H9 (cell line): ENCODE results near the gene SCCPDH. TPM values are rescaled to one million over a fixed set of nuclear protein-coding genes. Genes with fewer than 3 reads are reported as not detected.

Experiments used
- DNase-seq: peaks from one replicate; pipeline ENCODE4 v3.0.0-alpha.2; 2017
- H2AFZ ChIP-seq: one replicate; pipeline ENCODE4 v1.6.1; 2013; ENCODE audit warnings: mild to moderate bottlenecking, low read length, control low read depth, moderate library complexity
- H2AK5ac ChIP-seq: 2 replicates; pipeline ENCODE4 v1.6.1; 2013; ENCODE audit warnings: low read length, control low read depth, mixed read lengths; ENCODE audit not compliant: insufficient read length
- H2BK120ac ChIP-seq: one replicate; pipeline ENCODE4 v1.6.1; 2013; ENCODE audit warnings: low read depth, mild to moderate bottlenecking, low read length, control low read depth, inconsistent platforms; ENCODE audit not compliant: poor library complexity, severe bottlenecking
- H2BK12ac ChIP-seq: 2 replicates; pipeline ENCODE4 v1.6.1; 2013; ENCODE audit warnings: low read length, control low read depth, mixed read lengths, low read depth; ENCODE audit not compliant: insufficient read length
- H2BK15ac ChIP-seq: 2 replicates; pipeline ENCODE4 v1.6.1; 2013; ENCODE audit warnings: low read depth, low read length, control low read depth
- H2BK20ac ChIP-seq: one replicate; pipeline ENCODE4 v1.6.1; 2013; ENCODE audit warnings: low read depth, mild to moderate bottlenecking, low read length, control low read depth, inconsistent platforms; ENCODE audit not compliant: poor library complexity, severe bottlenecking
- H2BK5ac ChIP-seq: 2 replicates; pipeline ENCODE4 v1.6.1; 2013; ENCODE audit warnings: low read length, control low read depth, mixed read lengths; ENCODE audit not compliant: insufficient read length
- H3K14ac ChIP-seq: 2 replicates; pipeline ENCODE4 v1.6.1; 2013; ENCODE audit warnings: low read length, control low read depth; ENCODE audit not compliant: insufficient read depth
- H3K18ac ChIP-seq: 2 replicates; pipeline ENCODE4 v1.6.1; 2013; ENCODE audit warnings: low read depth, mild to moderate bottlenecking, mixed read lengths, low read length, control low read depth; ENCODE audit not compliant: insufficient read length
- H3K23ac ChIP-seq: 2 replicates; pipeline ENCODE4 v1.6.1; 2013; ENCODE audit warnings: low read length, control low read depth, mixed read lengths, low read depth; ENCODE audit not compliant: insufficient read length
- H3K23me2 ChIP-seq: 2 replicates; pipeline ENCODE4 v1.6.1; 2013; ENCODE audit warnings: low read depth, mild to moderate bottlenecking, mixed read lengths, low read length, control low read depth; ENCODE audit not compliant: insufficient read length, poor library complexity, severe bottlenecking
- H3K27ac ChIP-seq: 2 replicates; pipeline ENCODE4 v1.5.1; 2013; ENCODE audit warnings: low read length, control low read depth, mixed read lengths, low read depth; ENCODE audit not compliant: insufficient read length
- H3K27me3 ChIP-seq: 2 replicates; pipeline ENCODE4 v1.6.1; 2013; ENCODE audit warnings: low read length, control low read depth, inconsistent platforms; ENCODE audit not compliant: insufficient read depth
- H3K4ac ChIP-seq: 2 replicates; pipeline ENCODE4 v1.6.1; 2013; ENCODE audit warnings: low read depth, mild to moderate bottlenecking, control low read depth, inconsistent platforms, low read length, moderate library complexity
- H3K4me1 ChIP-seq: 2 replicates; pipeline ENCODE4 v1.6.1; 2013; ENCODE audit warnings: low read length, control low read depth, inconsistent platforms; ENCODE audit not compliant: insufficient read depth
- H3K4me2 ChIP-seq: 2 replicates; pipeline ENCODE4 v1.6.1; 2013; ENCODE audit warnings: low read length, control low read depth, mixed read lengths; ENCODE audit not compliant: insufficient read length, insufficient read depth
- H3K56ac ChIP-seq: 2 replicates; pipeline ENCODE4 v1.6.1; 2013; ENCODE audit warnings: low read depth, mild to moderate bottlenecking, mixed read lengths, low read length, control low read depth; ENCODE audit not compliant: insufficient read length
- H3K79me1 ChIP-seq: 2 replicates; pipeline ENCODE4 v1.6.1; 2013; ENCODE audit warnings: low read depth, mild to moderate bottlenecking, moderate library complexity, low read length, control low read depth, inconsistent platforms; ENCODE audit not compliant: insufficient read depth, poor library complexity, severe bottlenecking
- H3K79me2 ChIP-seq: 2 replicates; pipeline ENCODE4 v1.6.1; 2013; ENCODE audit warnings: low read length, control low read depth, inconsistent platforms; ENCODE audit not compliant: insufficient read depth
- H3K9ac ChIP-seq: 2 replicates; pipeline ENCODE4 v1.6.1; 2013; ENCODE audit warnings: low read length, control low read depth, mixed read lengths; ENCODE audit not compliant: insufficient read length; ENCODE audit errors: extremely low read depth
- H3K9me3 ChIP-seq: one replicate; pipeline ENCODE4 v1.6.1; 2013; ENCODE audit warnings: low read depth, low read length, inconsistent platforms; ENCODE audit not compliant: control insufficient read depth
- H3T11ph ChIP-seq: one replicate; pipeline ENCODE4 v1.6.1; 2013; ENCODE audit warnings: mild to moderate bottlenecking, low read length, control low read depth, inconsistent platforms
- H4K20me1 ChIP-seq: one replicate; pipeline ENCODE4 v1.6.1; 2013; ENCODE audit not compliant: control insufficient read depth, insufficient read length, insufficient read depth
- H4K5ac ChIP-seq: 2 replicates; pipeline ENCODE4 v1.6.1; 2013; ENCODE audit warnings: low read depth, mild to moderate bottlenecking, mixed read lengths, low read length, control low read depth; ENCODE audit not compliant: insufficient read length
- H4K8ac ChIP-seq: replicated peaks from 2 replicates; pipeline ENCODE4 v1.6.1; 2013; ENCODE audit warnings: low read length, control low read depth, mixed read lengths, low read depth; ENCODE audit not compliant: insufficient read length
- H4K91ac ChIP-seq: 2 replicates; pipeline ENCODE4 v1.6.1; 2013; ENCODE audit warnings: low read depth, mild to moderate bottlenecking, moderate library complexity, mixed read lengths, low read length, control low read depth; ENCODE audit not compliant: insufficient read length
- H3K27ac Mint-ChIP-seq, 3 experiments: 2 replicates in 2 of 3; 3 replicates in 1 of 3; pipeline ENCODE4 v1.8.0; 2020 to 2021; ENCODE audit warnings: mixed read lengths in 3 of 3, mild to moderate bottlenecking in 1 of 3, moderate library complexity in 1 of 3
- H3K27me3 Mint-ChIP-seq: 2 replicates; pipeline ENCODE4 v1.8.0; 2021; ENCODE audit warnings: low read depth, mild to moderate bottlenecking, moderate library complexity, mixed read lengths
- H3K36me3 Mint-ChIP-seq, 3 experiments: 2 replicates in 2 of 3; 3 replicates in 1 of 3; pipeline ENCODE4 v1.8.0; 2020 to 2021; ENCODE audit warnings: low read depth in 3 of 3, mixed read lengths in 3 of 3; ENCODE audit not compliant: insufficient read depth in 1 of 3
- H3K4me1 Mint-ChIP-seq, 2 experiments: 2 replicates each; pipeline ENCODE4 v1.8.0; 2020; ENCODE audit warnings: mixed read lengths in 2 of 2
- H3K4me3 Mint-ChIP-seq, 2 experiments: 2 replicates in 1 of 2; 3 replicates in 1 of 2; pipeline ENCODE4 v1.8.0; 2020 to 2021; ENCODE audit warnings: mild to moderate bottlenecking in 2 of 2, mixed read lengths in 2 of 2, moderate library complexity in 1 of 2
- H3K9me3 Mint-ChIP-seq, 2 experiments: 2 replicates in 1 of 2; 3 replicates in 1 of 2; pipeline ENCODE4 v1.8.0; 2020; ENCODE audit warnings: mild to moderate bottlenecking in 2 of 2, mixed read lengths in 2 of 2, moderate library complexity in 1 of 2
- CTCF ChIP-seq: fragments of 200-600 bp; sonication (generic); conservative IDR thresholded peaks from 3 replicates; pipeline ENCODE4 v1.8.0; 2021; ENCODE audit warnings: antibody characterized with exemption, mild to moderate bottlenecking
- WGBS: extraction: QIAGEN DNeasy Blood & Tissue Kit; methylation state at CpG from one replicate; pipeline ENCODE4 v1.1.7; 2013; ENCODE audit warnings: missing lambda C conversion rate, low lambda C conversion rate, mixed read lengths; ENCODE audit not compliant: insufficient read length; ENCODE audit errors: extremely low coverage; 5-methylcytosine and 5-hydroxymethylcytosine counted together
- total RNA-seq: library from RNA; stranded (reverse); gene quantifications from 2 replicates; pipeline ENCODE4 v1.2.1, GENCODE V29; 2021

Gene SCCPDH
- total RNA-seq, 1 experiment from 2014 or later, result 20.7 TPM

GRCh38 chr1:246790833-246791232, 66.6 kb downstream of the SCCPDH start:
- Histone ChIP-seq H3K79me1 (no peaks in the 10 kb centered on the region), H2AK5ac (no peak overlapping the region), H3K4me2 (no peak overlapping the region), H2BK12ac (no peak overlapping the region), H3K79me2 (no peaks in the 10 kb centered on the region), H4K5ac (no peak overlapping the region), H3K27ac (no peak overlapping the region), H3K4ac (no peak overlapping the region), H2BK5ac (no peak overlapping the region), H3K56ac (no peak overlapping the region), H3K27me3 (no peaks in the 10 kb centered on the region), H3T11ph (no peak overlapping the region), H3K9me3 (no peaks in the 10 kb centered on the region), H3K23me2 (peaks cover 6% of the 10 kb centered on the region), H2BK120ac (no peak overlapping the region), H3K18ac (no peak overlapping the region), H2BK15ac (no peak overlapping the region), H2BK20ac (no peak overlapping the region), H2AFZ (no peak overlapping the region), H4K8ac (no peak overlapping the region), H4K91ac (no peak overlapping the region), H3K9ac (no peak overlapping the region), H3K23ac (no peak overlapping the region), H3K14ac (no peak overlapping the region; the same call in 1 of the 2 replicates), H4K20me1 (no peaks in the 10 kb centered on the region), H3K4me1 (peaks cover 13% of the 10 kb centered on the region; the same call in 1 of the 2 replicates)
- Mint-ChIP-seq H3K4me1 (peaks cover 24 to 44% of the 10 kb centered on the region in 2 experiments), H3K4me3 (no peak overlapping the region), H3K27ac (no peak overlapping the region), H3K36me3 (peaks cover 0 to 2% (median 0%) of the 10 kb centered on the region in 3 experiments; a peak in 1 of 7 replicates), H3K27me3 (peaks cover 6% of the 10 kb centered on the region; the same call in 1 of the 2 replicates), H3K9me3 (peaks cover 1 to 4% of the 10 kb centered on the region in 2 experiments; a peak in 2 of 5 replicates)
- WGBS, result no CpG with 5 or more reads among the region's 19 CpGs
- no peak for DNase-seq
- TF ChIP-seq CTCF, result no peak
